Measurements from ENCODE around the gene ZNF584. TPM values are rescaled to one million over a fixed set of nuclear protein-coding genes. Genes with fewer than 3 reads are reported as not detected.
"Not testable (repeated sequence)": the region's sequence is repeated elsewhere in the genome, so short reads cannot be mapped to it uniquely, and the experiment has no call there.

Gene ZNF584
- 25.3 and 32.4 TPM in 2 replicates for total RNA-seq (2014; rRNA removed; shearing (Covaris generic); ENCODE audit: low replicate concordance)

DNA sequence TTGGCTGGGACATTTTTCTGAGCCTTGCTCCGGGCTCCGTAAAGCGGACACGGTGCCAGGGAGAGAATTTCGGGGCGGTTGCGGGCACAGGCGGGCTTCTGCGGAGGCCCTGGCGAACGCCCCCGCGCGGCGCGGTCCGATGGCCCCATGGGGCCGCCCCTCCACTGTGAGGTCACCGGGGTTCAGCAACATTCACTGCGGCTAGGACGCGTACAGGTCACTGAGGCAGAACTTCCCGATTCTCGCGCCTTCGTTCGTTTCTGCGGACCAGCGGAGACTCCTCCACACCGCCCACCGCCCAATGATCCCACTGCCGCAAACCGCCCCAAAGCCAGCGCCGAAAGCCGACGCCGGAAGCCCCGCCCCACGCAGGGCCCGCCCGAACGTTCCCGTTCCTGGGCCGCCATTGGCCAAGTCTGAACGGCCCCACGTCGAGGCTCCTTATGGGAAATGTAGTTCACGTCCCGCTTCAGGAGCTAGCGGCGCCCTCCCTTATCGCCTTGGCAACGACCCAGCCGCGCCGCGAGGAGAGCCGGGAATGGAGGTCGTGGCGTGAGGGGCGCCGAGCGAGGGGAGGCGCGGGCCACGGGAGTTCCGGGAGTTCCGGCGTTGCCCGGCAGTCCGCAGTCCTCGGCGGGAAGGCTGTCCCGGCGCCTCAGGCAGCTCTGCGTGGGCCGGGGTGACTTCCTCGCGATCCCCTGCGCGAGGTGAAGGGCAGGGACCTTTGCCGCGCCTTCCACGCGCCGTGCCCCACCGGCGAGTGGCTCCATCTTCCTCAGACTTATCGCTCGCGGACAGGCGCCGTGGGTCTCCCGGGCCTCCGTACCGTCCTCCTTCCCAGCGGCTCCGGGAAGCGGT is at the start of gene ZNF584:
Gene ZNF584, plus strand, starts transcription at position 498 of the 858 bp plus-strand sequence. CDS start 499 bp downstream, outside the sequence.
- Histone ChIP-seq H3K4me3 (peak within 1 kb of the TSS; percentile 85), H3K27me3 (no peaks in the 10 kb centered on the region), H3K9me3 (peaks cover 3% of the 10 kb centered on the region; the same call in 1 of the 2 replicates), H3K36me3 (peaks cover 33% of the 10 kb centered on the region)
- peak; percentile 96 for DNase-seq

DNA sequence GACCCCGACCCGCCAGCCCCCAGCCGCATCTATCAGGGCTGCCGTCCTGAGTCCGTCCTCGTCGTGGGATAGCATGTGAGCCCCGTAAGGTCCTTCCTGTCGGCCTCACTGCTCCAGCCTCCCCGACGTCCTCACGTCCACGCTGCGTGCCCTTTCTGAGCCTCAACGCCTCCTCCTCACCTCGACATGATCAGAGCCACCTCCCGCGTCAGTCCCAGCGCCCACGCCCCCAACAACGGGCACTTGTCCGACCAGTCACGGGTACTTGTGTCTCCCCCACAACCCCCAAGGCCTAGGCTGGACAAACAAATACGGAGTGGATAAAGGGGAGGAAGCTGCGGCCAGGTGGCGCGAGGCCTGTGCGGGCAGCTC is 46.6 kb upstream of the ZNF584 start:
- peaks cover 3% of the 10 kb centered on the region; the same call in 1 of the 2 replicates for H3K36me3 ChIP-seq
- DNase-seq, result peak; percentile 70
- no peaks in the 10 kb centered on the region for H3K27me3 ChIP-seq
- peak overlapping the region; percentile 95 for H3K4me3 ChIP-seq
- H3K9me3 ChIP-seq, result no peaks in the 10 kb centered on the region

DNA sequence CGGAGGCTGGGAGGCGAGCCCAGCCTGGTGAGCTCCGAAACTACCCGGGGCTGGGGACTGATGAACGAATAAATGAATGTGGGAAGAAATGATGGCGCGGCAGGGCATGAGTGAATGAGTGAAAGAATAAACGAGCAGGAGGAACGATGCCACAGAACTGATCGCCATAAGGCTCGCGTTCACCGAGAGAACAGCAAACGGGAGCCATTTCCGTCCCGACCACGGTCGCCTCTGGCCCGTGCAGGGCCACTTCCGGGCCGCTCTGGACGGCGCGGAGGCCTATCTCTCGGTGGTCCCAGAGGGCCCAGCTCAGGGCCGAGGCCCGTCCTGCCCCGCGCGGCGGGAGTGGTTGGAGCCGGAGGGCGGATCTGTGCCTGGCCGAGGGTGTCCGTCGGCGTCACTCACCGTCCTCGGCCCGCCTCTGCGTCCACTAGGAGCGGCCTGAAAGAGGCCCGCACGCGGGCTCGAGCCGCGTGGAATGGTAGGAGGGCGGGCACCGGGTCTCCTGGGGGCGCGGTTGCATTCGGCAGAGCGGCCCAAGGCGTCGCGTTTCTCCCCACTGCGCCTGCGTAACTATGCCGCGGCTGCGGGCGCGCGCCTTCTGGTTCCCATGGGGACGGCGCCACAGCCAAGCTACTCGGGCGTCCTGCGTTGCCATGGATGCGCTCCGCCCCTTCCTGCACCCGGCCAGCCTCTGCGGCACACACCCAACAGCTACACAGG is 46.0 kb upstream of the ZNF584 start, which contains the start of gene ZNF497:
Gene ZNF497, minus strand, starts transcription at position 480 of the 723 bp plus-strand sequence. CDS start 5,116 bp downstream, outside the sequence.
- H3K9me3 ChIP-seq, result no peaks in the 10 kb centered on the region
- H3K27me3 ChIP-seq, result no peaks in the 10 kb centered on the region
- DNase-seq, result peak; percentile 97
- H3K36me3 ChIP-seq, result peaks cover 3% of the 10 kb centered on the region; the same call in 1 of the 2 replicates
- peak within 1 kb of the TSS; percentile 95 for H3K4me3 ChIP-seq

DNA sequence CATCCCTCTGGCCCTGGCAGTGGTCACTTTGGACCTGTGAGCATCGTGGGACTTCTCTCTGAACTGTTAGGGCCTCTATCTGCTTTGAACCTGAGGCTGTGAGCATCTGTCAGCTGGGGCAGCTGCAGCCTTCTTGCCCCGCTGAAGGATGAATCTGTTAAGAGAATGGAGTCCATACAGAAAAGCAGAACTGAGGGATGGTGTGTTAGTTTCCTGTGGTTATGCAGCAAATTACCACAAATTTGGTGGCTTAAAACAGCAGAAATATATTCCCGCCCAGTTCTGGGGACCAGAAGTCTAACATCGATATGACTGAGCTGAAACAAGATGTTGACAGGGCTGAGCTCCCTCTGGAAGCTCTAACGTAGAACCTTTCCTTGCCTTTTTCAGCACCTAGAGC is 44.3 kb upstream of the ZNF584 start:
- H3K36me3 ChIP-seq, result peaks cover 3% of the 10 kb centered on the region; the same call in 1 of the 2 replicates
- no peak overlapping the region for H3K4me3 ChIP-seq
- H3K9me3 ChIP-seq, result no peaks in the 10 kb centered on the region
- H3K27me3 ChIP-seq, result no peaks in the 10 kb centered on the region
- DNase-seq, result no peak

DNA sequence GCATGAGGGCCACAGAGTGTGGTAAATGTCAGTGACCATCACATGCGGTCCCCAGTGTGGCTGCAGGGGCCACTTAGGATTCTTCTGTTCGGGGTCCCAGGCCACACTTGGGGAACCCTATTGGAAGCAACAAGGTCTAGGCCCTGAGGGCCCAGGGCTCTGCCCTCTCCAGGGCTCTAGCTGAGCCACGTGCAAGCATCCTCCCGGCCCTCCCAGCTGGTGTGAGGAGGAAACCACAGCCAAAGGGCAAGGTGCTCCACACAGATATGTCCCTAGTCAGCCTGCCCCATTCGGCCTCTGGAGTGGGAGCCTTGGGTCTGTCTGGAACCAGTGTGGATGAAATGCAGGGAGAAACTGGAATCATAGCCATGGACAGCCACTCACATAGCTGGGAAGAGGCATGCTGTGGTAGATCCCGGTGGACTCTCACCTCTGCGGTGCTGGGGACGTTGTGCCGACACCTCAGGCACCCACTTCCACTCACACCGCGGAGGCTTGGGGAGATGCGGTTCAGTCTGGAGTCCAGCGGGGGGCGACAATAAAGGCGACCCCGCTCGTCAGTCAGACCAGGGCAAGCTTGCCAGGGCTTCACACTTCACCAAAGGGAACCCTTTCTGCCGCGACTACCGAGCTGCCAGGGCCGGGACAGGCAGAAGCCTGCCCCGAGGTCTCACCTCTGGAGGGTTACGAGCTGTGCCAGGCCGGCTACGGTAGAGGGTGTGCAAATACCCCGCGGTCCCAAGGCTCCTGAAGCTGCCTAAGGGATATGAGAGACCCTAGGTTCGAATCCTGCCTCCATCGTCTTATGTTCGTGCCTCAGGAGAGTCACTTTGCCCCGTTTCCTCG is 41.6 kb upstream of the ZNF584 start:
- no peaks in the 10 kb centered on the region for H3K36me3 ChIP-seq
- H3K27me3 ChIP-seq, result no peaks in the 10 kb centered on the region
- no peak for DNase-seq
- no peak overlapping the region for H3K4me3 ChIP-seq
- no peaks in the 10 kb centered on the region for H3K9me3 ChIP-seq

DNA sequence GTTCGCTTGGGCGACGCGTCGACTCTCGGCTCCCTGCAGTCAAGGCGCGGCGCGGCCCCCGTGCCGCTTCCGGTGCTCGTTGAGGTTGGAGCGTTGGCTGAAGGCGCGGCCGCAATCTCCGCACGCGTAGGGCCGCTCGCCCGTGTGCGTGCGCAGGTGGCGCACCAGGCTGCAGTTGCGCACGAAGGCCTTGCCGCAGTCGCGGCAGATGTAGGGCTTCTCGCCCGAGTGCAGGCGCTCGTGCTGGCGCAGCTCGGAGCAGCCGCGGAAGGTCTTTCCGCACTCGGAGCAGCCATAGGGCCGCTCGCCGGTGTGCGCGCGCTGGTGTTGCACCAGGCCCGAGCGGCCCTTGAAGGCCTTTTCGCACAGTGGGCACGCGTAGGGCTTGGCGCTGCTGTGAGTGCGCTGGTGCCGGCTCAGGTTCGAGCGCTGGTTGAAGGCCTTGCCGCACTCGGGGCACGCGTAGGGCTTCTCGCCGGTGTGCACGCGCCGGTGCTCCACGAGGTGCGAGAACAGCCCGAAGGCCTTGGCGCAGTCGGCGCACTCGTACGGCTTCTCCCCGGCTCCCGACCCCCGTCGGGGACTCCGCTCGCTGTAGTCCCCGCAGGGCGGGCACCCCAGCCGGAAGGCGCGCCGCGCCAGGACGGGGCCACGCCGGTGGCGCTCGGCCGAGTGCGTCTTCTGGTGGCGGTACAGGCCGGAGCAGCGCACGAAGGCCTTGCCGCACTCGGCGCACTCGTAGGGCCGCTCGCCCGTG is 40.6 kb upstream of the ZNF584 start:
- H3K27me3 ChIP-seq, result no peaks in the 10 kb centered on the region
- no peaks in the 10 kb centered on the region for H3K36me3 ChIP-seq
- H3K4me3 ChIP-seq, result no peak overlapping the region
- no peak for DNase-seq
- H3K9me3 ChIP-seq, result no peaks in the 10 kb centered on the region

DNA sequence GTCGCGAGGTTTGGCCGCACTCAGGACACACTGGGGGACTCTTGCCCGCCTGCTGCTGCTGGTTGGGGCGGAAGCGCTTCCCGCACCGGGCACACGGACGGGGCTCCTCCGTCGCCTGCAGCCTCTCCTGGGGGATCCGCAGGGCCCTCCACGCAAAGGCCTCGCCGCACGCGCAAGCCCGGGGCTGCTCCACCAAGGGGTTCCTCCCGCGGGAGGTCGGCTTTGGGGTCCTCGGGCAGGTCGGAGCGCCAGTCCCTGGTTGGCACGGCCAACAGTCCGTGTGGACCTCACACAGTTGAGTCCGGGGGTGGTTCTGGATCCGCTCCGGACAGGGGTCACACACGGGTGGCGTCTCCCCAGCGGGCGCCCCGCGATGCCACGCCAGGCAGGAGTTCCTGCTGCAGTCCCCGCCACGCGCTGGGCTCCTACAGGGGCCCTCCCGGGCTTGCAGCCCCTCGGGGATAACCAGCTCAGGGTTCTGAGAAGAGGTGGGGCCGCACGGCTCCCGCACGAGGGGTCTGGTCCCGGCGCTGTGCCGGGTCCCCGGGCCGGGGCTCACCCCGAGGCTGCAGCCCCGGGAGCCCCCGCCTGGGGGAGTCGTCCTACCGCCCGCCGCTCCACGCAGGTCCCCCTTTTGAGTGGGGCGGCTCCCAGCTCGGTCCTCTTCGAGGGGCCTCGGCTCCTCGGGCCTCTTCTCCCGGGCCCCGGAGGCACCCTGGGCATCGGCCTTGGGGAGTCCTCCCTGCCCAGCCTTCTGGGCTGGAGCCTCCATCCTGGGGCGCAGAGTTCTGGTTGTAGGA is 39.7 kb upstream of the ZNF584 start:
- no peak for DNase-seq
- H3K27me3 ChIP-seq, result no peaks in the 10 kb centered on the region
- H3K9me3 ChIP-seq, result no peaks in the 10 kb centered on the region
- H3K4me3 ChIP-seq, result no peak overlapping the region
- no peaks in the 10 kb centered on the region for H3K36me3 ChIP-seq

DNA sequence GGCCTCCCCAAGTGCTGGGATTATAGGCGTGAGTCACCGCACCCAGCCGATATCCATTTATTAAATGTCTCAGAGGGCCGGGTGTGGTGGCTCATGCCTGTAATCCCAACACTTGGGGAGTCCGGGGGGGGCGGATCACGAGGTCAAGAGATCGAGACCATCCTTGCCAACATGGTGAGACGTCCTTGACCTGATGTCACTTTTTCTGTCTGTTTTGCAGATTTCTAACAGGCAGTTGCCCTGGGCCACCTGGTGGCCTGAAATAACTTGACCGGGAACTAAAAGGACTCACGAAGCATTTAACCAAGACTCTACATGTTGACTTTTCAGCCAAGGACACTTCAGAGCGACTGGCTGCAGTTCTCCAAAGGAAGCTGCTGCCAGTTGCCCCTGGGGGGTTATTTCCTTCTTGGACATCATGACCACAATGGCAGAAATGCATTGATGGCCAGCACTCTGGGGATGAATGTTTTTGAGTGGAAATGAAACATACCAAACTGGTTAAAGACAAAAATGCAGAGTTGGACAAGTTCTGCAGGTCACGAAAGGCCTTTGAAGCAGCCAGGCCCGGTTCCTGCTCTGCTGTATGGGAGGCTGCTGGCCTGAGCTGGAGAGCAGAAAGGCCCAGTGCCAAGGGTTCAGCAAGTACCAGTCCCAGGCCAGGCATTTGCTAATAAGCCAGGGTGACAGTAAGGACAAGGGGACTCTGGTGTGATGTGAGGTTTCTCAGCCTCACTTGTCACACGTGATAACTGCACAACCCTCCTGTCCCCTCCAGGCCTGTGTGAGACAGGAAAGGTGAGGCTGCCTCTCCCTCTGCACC is 35.9 kb upstream of the ZNF584 start:
- DNase-seq, result no peak
- H3K4me3 ChIP-seq, result no peak overlapping the region
- no peaks in the 10 kb centered on the region for H3K9me3 ChIP-seq
- H3K36me3 ChIP-seq, result no peaks in the 10 kb centered on the region
- no peaks in the 10 kb centered on the region for H3K27me3 ChIP-seq

DNA sequence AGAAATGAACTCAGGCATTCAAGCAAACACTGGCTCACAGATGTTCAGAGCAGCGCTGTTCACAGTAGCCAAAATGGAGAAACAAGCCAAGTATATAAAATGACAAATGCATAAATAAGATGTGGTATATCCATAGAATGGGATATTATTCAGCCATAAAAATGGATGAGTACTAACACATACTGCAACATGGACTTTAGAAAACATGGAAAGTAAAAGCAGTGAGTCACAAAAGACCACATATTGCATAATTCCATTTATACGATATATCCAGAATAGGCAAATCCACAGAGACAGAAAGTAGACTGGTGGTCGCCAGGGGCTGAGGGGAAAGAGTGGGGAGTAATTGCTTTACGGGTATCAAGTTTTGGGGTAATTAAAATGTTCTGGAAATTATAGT is 34.2 kb upstream of the ZNF584 start:
- no peak overlapping the region for H3K4me3 ChIP-seq
- no peaks in the 10 kb centered on the region for H3K36me3 ChIP-seq
- no peaks in the 10 kb centered on the region for H3K9me3 ChIP-seq
- no peak for DNase-seq
- H3K27me3 ChIP-seq, result no peaks in the 10 kb centered on the region

DNA sequence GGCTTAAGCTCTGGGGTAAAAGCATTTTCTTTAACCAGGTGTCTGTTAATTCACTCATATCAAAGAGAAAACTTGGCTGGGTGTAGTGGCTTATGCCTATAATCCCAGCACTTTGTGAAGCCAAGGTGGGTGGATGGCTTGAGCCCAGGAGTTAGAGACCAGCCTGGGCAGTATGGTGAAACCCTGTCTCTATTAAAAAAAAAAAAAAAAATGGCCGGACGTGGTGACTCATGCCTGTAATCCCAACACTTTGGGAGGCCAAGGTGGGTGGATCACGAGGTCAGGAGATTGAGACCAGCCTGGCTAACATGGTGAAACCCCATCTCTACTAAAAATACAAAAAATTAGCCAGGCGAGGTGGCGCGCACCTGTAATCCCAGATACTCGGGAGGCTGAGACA is 31.7 kb upstream of the ZNF584 start:
- H3K36me3 ChIP-seq, H3K9me3 ChIP-seq, H3K27me3 ChIP-seq, H3K4me3 ChIP-seq: not testable (repeated sequence)
- DNase-seq, result peak; percentile 60

DNA sequence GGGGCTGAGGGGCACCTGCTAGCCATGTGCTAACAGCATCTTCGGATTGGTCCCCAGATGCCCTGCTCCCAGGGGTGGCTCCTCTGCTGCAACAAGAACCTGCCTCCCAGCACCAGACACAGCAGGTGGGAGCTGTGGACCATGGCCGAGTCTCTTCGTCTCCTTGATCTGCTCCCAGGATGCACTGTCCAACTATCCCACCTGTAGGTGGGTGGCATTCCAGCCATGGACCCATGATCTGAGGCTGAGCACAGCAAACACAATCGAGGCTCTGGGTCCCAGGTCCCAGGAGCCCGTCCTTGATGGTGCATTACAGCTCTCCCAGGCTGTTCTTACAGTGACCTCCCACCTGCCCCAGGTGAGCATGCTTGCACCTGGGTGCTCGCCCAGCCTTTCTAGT is 29.2 kb upstream of the ZNF584 start:
- H3K36me3 ChIP-seq, result 0 out of 2 replicates have a peak, but pooled peaks cover 3% of the 10 kb centered on the region
- no peaks in the 10 kb centered on the region for H3K9me3 ChIP-seq
- DNase-seq, result no peak
- H3K27me3 ChIP-seq, result no peaks in the 10 kb centered on the region
- H3K4me3 ChIP-seq, result no peak overlapping the region

DNA sequence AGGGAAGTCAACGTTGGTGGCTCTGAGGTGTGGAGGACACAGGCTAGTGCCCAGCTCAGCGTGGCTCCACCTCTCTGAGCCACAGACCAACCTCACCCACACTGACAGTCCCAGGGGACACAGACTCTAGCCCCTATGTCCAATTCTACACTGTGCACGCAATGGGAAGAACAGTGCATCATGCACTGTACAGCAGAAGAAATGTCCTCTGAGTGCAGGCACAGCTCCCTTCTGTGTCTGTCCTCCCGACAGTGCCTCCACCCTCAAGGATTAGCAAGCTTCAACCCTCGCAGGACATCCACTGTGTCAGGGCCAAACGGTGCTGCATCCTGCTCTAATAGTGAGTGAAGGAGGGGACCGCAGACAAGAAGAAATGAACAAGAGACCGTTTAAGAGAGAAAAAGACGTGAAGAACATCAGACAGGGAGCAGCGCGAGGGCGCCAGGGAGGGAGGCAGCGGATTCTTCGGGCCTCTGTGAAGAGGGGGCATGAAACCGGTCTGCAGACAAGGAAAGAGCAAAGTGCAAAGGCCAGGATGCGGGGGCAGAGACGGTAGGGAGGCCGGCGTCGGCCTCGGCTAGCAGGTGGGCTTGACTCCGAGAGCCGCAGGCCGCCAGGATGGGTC is 28.3 kb upstream of the ZNF584 start:
- H3K4me3 ChIP-seq, result peak overlapping the region; percentile 93
- no peaks in the 10 kb centered on the region for H3K27me3 ChIP-seq
- DNase-seq, result no peak
- no peaks in the 10 kb centered on the region for H3K9me3 ChIP-seq
- H3K36me3 ChIP-seq, result 0 out of 2 replicates have a peak, but pooled peaks cover 3% of the 10 kb centered on the region

DNA sequence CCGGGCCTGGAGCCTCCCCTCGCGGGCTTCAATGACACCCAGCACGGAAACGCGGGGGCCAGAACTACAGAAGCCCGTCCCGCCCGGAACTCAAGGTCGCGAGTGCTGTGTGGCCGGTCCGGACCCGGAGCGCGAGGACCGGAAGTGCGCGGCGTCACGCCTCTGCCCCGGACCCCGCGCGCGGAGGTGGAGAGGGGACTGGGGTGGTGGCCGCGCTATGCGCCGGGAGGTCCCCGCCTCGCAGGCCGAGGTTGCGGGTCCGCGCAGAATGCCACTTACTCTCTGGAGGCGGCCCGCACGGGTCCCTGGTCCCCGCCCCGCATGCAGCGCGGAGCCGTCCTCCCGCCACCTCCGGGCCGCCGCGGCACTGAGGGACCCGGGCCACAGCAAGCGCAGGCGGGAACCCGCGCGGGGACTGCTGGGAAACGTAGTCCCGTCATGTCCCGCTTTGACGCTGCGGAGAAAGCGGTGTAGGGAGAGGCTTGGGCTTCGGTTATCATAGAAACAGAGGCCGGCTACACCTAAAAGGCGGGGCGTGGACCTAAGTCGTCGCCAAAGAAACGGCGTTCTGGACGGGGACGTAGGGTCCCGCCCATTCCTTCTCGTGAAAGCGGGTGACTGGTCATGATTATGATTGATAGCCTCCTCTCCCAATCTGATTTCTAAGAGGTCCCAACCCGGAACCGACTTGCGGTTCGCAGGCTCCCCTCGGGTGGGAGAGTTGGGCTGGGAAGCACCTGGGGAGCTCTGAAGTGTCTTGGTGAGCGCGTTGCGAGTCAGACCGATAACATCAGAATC is 27.6 kb upstream of the ZNF584 start, which contains the start of gene ZNF837:
Gene ZNF837, minus strand, starts transcription at position 369 of the 798 bp plus-strand sequence. CDS start 11,698 bp downstream, outside the sequence.
- peak; percentile 100 for DNase-seq
- peak within 1 kb of the TSS; percentile 93 for H3K4me3 ChIP-seq
- H3K36me3 ChIP-seq, result 0 out of 2 replicates have a peak, but pooled peaks cover 3% of the 10 kb centered on the region

More for the DNA sequence above, 27.6 kb upstream of the ZNF584 start, which contains the start of gene ZNF837:
- Histone ChIP-seq H3K27me3 (no peaks in the 10 kb centered on the region), H3K9me3 (no peaks in the 10 kb centered on the region)
